Suppressor macrophage treated with lipopolysaccharide for 1 hour (primary cell): ENCODE data around the gene ITPKC.
"Not testable (repeated sequence)": the region's sequence is repeated elsewhere in the genome, so short reads cannot be mapped to it uniquely, and the experiment has no call there.

Experiments
- DNase-seq, 3 donors: peaks; one replicate each; pipeline ENCODE4 v3.0.0-alpha.2; 2020 to 2022

The ITPKC gene

DNA sequence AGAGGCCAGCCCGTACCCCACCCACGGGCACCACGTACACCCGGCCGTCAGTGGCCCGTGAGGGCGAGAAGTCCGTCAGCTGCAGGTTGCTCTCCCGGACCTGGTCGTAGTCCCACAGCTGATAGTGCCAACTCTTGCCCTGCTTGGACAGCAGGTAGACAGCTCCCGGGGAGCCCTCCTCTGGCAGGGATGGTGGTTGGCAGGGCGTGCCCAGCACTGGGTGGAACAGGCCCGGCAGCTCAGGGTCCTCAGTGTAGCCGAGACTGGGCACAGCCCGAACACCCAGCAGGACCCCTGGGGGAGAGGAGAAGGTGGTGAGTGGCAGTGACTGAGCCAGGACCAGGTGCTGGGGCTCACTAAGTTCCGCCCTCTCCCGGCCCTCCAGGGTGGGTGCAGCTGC lies 25.6 kb downstream of the ITPKC start:
- no peak for DNase-seq

DNA sequence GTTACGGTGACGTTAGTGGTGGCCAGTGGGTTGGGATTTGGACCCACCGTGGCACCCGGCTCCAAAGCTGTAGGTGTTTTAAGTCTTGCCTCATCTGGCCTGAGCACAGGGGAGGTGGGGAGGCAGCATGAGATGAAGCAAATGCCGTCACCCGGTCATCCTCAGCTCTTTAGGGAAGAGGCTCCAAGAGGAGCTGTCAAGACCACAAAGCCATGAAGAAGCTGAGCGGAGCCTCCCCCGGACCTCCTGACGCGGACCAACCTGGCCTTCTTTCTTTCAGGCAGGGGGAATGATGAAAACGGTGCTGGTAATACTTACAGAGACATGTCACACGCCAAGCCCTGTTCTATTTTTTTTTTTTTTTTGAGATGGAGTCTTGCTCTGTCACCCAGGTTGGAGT lies 26.0 kb downstream of the ITPKC start:
- no peak for DNase-seq

DNA sequence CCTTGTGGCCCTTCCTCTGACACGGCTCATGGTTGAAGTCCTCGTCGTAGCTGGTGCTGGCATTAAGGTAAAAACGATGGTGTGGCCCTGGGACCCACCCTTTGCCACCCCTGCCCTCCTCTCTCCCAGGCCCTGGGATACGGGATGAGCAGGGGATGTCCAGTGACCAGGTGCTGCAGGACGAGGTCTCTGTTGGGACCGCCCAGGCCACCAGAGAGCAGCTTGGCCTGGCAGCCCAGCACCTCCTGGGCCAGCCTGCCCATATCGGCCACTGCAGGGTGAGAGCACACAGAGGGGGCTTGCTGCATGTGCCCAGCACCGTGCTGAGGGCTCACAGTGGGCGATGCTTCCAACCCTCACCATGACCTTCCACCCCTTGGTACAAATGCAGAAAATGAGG lies 27.0 kb downstream of the ITPKC start:
- no peak for DNase-seq

DNA sequence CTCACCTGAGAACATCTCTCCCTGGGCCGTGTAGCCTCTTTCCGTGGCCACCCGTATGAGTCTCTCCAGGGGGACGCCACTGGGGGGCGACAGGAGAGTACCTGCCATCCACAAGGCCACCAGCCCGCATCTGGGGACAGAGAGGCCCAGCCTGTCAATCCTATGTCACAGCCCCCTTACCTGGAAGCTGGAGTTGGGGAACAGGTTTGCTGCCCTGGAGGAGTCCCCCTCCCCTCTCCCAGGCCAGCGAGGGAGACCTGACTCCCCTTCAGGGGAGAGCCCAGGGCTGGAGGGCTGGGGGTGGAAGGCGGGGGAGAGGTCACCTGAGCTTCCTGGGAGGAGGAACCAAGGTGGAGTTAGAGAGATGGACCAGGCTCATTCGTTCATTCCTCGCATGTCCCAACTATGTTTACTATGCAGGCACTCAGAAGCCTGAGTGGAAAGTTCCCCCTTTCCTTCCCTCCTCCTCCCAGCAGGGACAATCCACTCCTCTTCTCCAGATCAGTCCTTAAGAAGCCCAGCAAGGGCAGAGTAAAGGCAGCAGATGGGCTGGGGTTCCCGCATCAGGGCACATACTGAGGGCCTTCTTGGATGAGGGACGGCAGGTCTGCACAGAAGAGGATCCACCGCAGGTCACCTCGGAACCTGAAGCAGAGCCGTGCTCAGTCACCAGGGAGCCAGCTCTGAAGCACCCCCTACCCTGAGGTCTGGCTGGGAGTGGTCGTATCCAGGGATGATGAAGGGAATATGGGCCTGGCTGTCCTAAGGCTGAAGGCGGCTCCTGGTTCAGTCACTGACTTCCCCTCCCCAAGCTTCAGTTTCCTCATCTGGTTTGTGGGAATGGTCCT lies 27.9 kb downstream of the ITPKC start:
- no peak for DNase-seq

DNA sequence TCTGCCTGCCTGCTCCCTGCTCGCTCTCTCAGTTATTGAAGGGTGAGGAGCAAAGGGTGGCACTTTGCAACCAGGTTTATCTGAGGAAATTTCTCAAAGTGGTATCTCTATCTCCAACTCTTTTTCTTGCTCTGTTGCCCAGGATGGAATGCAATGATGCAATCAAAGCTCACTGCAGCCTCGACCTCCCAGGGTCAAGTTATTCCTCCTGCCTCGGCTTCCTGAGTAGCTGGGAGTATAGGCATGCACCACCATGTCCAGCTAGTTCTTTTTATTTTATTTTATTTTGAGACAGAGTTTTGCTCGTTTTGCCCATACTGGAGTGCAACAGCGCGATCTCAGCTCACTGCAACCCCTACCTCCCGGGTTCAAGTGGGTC lies 28.5 kb downstream of the ITPKC start:
- DNase-seq = no peak

DNA sequence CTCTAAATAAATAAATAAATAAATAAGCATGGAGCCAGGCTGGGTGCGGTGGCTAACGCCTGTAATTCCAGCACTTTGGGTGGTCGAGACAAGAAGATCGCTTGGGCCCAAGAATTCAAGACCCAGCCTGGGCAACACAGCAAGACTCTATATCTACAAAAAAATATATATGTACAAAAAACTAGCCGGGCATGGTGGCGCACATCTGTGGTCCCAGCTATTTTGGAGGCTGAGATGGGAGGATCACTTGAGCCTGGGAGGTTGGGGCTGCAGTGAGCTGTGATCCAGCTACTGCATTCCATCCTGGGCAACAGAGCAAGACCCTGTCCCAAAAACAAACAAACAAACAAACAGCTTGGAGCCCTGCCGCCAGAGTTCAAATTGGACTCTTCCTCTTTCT lies 30.6 kb downstream of the ITPKC start:
- DNase-seq = no peak

DNA sequence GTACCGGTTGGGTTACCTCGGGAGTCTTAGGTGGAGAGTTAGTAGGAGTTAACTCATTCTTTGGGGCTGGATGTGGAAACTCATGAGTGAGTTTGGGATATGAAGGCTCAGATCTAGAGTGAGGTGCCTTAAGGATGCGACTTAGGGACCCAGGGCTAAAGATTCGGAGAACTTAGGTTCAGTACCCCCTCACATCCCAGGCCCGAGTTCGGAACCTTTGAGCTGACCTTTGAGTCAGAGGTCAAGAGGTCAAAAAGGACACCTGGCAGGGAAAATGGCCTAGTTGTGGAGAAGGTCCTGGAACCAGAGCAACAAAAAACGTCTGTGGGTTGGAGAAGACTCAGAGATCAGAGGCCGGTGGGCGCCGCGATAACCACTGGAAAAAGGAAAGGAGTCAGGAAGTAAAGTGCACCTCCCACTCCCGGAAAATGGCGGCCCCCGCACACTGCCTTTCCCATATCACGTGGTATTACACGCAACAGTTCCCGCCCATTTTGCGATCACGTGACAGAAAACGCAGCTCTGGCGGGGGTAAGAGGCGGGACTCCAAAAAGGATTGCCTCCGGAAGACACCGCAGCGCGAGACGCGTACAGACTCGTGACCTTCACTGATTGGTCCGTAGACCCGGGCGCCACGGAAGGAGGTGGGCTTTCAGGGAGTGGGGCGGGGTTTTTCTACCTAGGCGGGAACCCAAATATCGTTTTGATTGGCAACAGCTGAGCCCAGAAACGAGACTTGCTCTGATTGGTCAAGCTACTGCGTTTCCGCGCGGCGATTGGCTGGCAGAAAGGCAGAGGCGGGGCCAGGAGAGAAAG lies 33.4 kb downstream of the ITPKC start, which contains the start of gene ACTMAP:
Gene ACTMAP, minus strand, starts transcription at position 420 of the 816 bp plus-strand sequence. CDS start 674 bp downstream, outside the sequence.
- DNase-seq = peak; percentile 99 to 100 (median 100)

DNA sequence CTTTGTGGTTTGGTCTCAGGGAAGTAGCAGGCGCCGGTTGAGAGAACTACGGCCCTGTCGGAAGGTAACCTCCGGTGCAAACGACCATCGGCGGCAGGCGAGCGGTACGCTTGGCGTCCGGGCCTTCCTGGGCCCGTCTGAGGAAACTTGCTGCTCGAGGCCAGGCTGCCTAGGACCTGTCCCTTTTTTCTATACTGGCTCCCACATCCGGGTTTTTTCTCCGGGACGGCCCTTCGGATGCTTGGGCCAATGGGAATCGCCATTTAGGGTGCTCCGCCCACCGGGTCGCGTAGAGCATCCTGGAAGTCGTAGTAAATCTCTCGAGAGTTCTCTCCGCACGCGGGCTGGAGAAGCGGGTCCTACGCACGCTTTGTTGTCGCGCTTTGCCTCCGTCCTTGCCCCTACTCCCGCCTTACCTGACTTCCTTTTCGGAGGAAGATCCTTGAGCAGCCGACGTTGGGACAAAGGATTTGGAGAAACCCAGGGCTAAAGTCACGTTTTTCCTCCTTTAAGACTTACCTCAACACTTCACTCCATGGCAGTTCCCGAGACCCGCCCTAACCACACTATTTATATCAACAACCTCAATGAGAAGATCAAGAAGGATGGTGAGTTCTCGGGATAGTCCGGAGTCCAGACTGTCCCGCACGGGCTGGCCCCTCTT lies 34.1 kb downstream of the ITPKC start, which contains the start of gene SNRPA:
Gene SNRPA, plus strand, starts transcription at position 330 of the 664 bp plus-strand sequence. Its CDS starts 206 bp downstream, at position 536.
- peak; percentile 99 for DNase-seq

DNA sequence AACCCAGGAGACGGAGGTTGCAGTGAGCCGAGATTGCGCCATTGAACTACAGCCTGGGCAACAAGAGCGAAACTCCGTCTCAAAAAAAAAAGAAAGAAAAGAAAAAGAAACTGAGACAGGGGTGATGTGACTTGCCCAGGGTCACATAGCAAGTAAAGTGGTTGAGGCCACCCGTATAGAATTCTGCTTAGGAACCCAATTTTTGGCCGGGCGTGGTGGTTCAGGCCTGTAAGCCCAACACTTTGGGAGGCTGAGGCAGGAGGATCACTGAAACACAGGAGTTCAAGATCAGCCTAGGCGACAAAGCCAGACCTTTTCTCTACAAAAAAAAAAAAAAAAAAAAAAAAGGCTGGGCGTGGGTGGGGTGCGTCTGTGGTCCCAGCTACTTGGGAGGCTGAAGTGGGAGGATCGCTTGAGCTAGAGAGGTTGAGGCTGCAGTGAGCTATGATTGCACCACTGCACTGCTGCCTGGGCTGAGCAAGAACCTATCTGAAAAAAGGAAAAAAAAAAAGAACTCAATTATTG lies 35.4 kb downstream of the ITPKC start:
- peak in 2 of 3 donors; percentile 25 to 30 for DNase-seq

DNA sequence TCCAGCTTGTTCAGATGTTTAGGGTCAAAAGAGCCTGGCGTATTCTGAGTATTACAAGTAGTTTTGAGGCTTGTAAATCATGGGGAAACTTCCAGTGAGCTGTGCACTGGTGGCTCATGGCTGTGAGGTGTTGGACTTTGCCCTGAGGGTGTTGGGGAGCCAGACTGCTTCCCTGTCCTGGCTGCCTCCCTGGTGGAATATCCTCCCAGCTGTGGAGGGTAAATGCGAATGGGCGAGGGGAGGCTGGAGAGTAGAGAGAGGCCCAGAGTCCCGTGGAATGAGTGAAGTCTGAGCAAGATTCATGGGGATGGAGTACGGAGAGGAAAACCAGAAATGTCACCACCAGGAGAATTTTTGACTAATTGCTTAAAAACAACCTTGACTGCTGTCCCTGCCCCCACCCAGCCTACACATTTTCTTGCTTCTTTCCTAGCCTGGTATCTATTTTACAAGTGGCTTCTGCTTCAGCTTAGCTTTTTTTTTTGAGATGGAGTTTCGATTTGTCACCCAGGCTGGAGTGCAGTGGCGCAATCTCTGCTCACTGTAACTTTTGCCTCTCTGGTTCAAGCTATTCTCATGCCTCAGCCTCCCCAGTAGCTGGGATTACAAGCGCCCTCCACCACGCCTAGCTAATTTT lies 37.8 kb downstream of the ITPKC start:
- DNase-seq = peak; percentile 82 to 85 (median 83)

DNA sequence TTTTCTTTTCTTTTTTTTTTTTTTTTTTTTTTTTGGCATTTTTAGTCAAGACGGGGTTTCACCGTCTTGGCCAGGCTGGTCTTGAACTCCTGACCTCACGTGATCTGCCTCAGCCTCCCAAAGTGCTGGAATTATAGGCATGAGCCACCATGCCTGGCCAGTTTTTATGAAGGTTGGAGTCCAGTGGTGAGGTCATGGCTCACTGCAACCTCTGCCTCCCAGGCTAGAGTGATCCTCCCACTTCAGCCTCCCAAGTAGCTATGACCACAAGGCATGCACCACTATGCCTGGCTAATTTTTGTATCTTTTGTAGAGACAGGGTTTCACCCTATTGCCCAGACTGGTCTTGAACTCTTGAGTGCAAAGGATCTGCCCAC lies 38.3 kb downstream of the ITPKC start:
- peak in 2 of 3 donors; percentile 20 to 27 for DNase-seq

DNA sequence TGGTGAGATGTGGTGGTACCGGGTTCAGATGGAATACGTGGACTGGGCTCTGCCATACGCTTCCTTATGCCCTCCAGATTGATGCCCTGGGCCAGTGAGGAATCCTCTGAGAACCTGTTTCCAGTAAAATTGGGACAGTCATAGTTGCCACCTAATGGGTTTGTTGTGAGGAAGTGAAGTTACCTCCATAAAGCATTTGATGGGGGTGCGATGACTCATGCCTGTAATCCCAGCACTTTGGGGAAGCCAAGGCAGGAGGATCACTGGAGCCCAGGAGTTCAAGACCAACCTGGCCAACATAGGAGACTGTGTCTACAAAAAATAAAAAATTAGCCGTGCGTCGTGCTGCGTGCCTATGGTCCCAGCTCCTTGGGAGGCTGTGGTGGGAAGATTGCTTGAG lies 38.9 kb downstream of the ITPKC start:
- no peak for DNase-seq

DNA sequence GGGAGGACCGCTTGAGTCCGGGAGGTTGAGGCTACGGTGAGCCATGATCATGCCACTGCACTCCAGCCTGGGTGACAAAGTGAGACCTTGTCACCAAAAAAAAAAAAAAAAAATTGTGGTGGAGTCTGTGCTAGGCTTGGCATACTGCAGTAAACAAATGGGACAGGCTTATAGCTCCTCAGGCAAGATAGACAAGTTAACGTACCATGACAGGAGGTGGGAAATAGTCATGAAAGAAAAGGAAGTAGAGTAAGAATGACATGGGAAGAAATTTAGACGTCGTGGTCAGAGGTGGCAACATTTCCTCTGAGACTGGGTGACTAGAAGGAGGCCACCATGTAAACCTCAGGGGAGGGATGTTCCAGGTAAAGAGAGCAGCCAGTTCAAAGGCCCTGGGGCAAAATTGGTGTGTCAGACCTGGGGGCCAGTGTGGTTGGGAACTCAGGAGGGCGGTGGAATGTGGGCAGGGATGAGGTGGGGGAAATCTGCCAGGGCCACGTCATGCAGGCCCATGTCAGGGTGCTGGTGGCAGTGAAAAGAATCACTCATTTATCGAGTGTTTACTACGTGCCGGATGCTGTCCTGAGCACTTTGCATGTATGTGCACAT lies 39.7 kb downstream of the ITPKC start:
- no peak for DNase-seq

DNA sequence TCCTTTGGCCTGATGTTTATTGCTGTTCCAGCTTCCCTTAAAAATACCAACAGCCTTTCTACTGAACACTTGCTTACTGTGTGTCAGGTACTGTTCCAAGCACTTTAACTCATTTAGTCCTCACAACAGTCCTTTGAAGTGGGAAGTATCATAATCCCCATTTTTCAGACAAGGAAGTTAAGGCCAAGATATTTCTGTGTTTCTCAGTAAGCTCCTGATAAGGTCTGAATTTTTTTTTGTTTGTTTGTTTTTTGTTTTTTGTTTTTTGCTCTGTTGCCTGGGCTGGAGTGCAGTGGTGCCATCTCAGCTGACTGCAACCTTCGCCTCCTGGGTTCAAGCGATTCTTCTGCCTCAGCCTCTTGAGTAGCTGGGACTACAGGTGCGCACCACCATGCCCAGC lies 41.6 kb downstream of the ITPKC start:
- DNase-seq = no peak

DNA sequence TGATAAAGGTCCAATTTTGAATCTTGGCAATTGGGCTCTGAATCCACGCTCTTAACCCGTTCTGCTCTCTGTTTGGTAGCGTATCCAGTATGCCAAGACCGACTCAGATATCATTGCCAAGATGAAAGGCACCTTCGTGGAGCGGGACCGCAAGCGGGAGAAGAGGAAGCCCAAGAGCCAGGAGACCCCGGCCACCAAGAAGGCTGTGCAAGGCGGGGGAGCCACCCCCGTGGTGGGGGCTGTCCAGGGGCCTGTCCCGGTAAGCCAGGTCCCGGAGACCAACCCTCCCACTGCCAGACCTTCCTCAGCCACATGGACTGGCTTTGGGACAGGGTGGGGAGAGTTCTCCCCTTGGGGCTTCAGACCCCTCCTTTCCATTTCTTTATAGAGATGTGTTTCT lies 42.4 kb downstream of the ITPKC start:
- no peak for DNase-seq

DNA sequence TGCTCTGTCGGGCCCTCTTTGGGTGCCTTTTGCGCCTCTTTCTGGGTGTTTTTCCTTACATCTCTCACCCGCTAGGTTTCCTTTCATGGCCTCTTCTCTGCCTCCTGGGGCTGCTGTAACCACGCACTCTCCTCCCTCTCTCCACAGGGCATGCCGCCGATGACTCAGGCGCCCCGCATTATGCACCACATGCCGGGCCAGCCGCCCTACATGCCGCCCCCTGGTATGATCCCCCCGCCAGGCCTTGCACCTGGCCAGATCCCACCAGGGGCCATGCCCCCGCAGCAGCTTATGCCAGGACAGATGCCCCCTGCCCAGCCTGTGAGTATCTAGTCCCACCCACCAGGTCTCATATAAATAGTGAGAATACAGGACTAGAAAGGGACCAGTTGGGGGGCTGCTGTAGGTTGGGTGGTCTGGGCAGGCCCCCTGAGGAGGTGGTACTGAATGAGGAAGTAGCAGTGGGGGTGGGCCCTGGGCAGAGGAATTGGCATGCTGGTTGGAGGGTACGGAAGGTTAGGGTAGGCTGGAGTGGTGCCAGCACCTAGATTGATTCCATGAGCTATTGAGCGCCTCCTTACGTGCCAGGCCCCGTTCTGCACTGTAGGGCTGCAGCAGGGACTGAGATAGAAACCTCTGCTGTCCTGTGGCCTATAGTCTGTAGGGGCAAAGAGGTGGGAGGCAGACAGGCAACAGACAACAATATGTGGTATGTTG lies 46.0 kb downstream of the ITPKC start:
- no peak for DNase-seq

DNA sequence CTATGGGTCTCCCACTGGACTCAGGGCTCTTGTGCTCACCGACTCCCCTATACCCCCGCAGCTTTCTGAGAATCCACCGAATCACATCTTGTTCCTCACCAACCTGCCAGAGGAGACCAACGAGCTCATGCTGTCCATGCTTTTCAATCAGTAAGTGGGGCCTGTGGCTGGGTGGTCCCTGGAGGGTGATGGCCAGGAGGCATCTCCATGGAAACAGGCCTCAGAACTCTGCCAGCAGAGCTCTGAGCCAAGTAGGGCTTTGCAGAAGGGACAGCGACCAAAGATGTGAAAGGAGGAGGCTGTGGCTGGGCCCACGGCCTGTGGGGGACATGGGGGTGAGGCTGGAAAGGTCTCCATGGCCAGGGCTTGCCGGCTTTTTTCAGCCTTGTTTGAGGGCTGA lies 46.6 kb downstream of the ITPKC start:
- DNase-seq = no peak

DNA sequence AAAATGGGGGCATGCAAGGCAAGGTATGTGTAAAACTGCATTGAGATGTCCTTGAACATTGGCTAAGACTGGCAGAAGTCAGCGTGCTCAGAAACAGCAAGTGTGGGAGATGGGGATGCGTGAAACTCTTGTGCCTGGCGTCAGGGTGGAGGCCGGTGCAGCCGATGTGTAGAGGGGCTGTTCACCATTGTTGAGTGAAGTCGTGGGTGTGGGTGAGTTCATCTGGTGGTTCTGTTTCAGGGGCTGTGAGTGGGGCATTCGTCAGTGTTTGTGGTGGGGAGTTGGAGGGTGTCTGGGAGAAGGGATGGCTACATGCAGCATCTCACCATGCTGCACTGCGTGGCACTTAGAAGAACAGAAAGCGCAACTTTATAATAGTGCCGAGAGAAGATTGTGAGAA lies 47.1 kb downstream of the ITPKC start:
- DNase-seq = no peak

DNA sequence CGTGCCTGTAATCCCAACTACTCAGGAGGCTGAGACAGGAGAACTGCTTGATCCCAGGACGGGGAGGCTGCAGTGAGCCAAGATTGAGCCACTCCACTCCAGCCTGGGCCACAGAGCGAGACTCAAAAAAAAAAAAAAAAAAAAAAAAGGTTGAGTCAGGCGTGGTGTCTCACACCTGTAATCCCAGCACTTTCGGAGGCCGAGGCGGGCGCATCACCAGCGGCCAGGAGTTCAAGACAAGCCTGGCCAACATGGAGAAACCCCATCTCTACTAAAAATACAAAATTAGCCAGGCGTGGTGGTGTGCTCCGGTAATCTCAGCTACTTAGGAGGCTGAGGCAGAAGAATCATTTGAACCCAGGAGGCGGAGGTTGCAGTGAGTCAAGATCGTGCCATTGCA lies 49.5 kb downstream of the ITPKC start:
- DNase-seq = not testable (repeated sequence)

DNA sequence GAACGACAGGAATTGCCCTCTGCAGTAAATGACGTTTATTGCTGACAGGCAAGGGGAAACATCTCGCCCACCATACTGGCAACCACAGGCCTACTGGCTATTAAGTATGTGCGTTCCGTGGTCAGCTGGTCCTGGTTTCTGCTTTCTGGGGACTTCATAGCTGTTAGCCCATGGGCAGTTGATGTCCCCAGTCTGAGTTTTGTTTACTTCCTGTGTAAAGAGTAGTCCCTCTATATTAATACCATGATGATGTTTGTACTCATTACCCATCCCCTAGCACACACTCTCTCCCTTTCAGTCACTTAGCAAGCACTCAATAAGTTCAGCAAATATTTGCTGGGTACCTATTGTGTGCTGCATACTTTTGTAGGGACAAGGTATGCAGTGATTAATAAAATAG lies 52.0 kb downstream of the ITPKC start:
- DNase-seq = peak in 1 of 3 donors; percentile 52

DNA sequence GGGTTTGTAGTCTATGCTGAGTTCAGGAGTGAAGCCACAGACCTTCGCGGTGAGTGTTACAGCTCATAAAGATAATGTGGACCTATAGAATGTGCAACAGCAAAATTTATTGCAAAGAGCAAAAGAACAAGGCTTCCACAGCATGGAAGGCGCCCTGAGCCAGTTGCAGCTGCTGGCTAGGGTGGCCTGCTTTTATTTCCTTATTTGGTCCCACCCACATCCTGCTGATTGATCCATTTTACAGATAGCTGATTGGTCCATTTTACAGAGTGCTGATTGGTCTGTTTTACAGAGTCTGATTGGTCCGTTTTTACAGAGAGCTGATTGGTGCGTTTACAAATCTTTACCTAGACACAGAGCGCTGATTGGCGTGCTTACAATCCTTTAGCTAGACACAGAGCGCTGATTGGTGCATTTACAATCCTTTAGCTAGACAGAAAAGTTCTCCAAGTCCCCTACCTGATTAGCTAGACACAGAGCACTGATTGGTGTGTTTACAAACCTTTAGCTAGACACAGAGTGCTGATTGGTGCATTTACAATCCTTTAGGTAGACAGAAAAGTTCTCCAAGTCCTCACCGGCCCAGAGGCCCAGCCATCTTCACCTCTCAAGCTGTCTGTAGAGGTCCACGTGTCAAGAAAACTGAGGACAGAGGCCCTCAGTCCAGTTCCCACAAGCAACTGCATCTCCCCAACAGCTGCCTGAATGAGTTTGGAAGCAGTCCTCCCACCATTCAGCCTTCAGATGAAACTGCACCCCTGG lies 54.4 kb downstream of the ITPKC start:
- peak in 1 of 3 donors; percentile 23 for DNase-seq
